DMS153 (cell line): Measurements from ENCODE around the gene STK4.

Source experiments
- DNase-seq: peaks from one replicate; lab custom pipeline; 2025; lab: John Stamatoyannopoulos, UW

Gene STK4

GRCh38 chr20:45029884-45030283 lies 63.6 kb downstream of the STK4 start:
- no peak for DNase-seq

- peak; percentile 19 for DNase-seq
These were observed 66.0 kb downstream of the STK4 start for GRCh38 chr20:45032276-45032675.

GRCh38 chr20:45032781-45033180 lies 66.5 kb downstream of the STK4 start:
- no peak for DNase-seq

- no peak for DNase-seq
These were observed 68.1 kb downstream of the STK4 start for GRCh38 chr20:45034436-45034835.

- no peak for DNase-seq
These were observed 69.9 kb downstream of the STK4 start for GRCh38 chr20:45036044-45036755.

- DNase-seq: no peak
These were observed 70.7 kb downstream of the STK4 start for GRCh38 chr20:45037050-45037449.

GRCh38 chr20:45037635-45038034 lies 71.3 kb downstream of the STK4 start:
- no peak for DNase-seq

GRCh38 chr20:45038745-45039474 lies 72.6 kb downstream of the STK4 start:
- DNase-seq: no peak

- DNase-seq: no peak
These were observed 73.1 kb downstream of the STK4 start for GRCh38 chr20:45039475-45039820.

GRCh38 chr20:45041464-45042337 lies 75.4 kb downstream of the STK4 start:
- peak; percentile 34 for DNase-seq

- no peak for DNase-seq
These were observed 76.7 kb downstream of the STK4 start for GRCh38 chr20:45042978-45043377.

GRCh38 chr20:45044084-45044573 lies 77.8 kb downstream of the STK4 start:
- peak; percentile 36 for DNase-seq

- DNase-seq: no peak
These were observed 78.3 kb downstream of the STK4 start for GRCh38 chr20:45044601-45045000.

- DNase-seq: no peak
These were observed 81.3 kb downstream of the STK4 start for GRCh38 chr20:45047581-45048119.

- peak; percentile 8 for DNase-seq
These were observed 83.1 kb downstream of the STK4 start for GRCh38 chr20:45049438-45049837.

- DNase-seq: no peak
These were observed 83.7 kb downstream of the STK4 start for GRCh38 chr20:45049904-45050471.

- no peak for DNase-seq
These were observed 85.1 kb downstream of the STK4 start for GRCh38 chr20:45051204-45052060.

GRCh38 chr20:45052698-45053429 lies 86.6 kb downstream of the STK4 start:
- DNase-seq: no peak

- no peak for DNase-seq
These were observed 87.4 kb downstream of the STK4 start for GRCh38 chr20:45053430-45054351.
